ENCODE data around the gene EHD1. TPM values are rescaled to one million over a fixed set of nuclear protein-coding genes. Genes with fewer than 3 reads are reported as not detected.
"Not testable (repeated sequence)": the region's sequence is repeated elsewhere in the genome, so short reads cannot be mapped to it uniquely, and the experiment has no call there.

Gene EHD1
- total RNA-seq, 1 donor from 2014 or later = 61.0 TPM

GRCh38 chr11:64846998-64847666 lies 31.3 kb downstream of the EHD1 start:
- no peaks in the 10 kb centered on the region for H3K27me3 Mint-ChIP-seq (ENCODE audit: unreplicated experiment)
- no peak overlapping the region for H3K4me3 Mint-ChIP-seq (ENCODE audit: unreplicated experiment)
- DNase-seq (ENCODE audit: extremely low spot score, unreplicated experiment) = peak; percentile 96
- H3K9me3 Mint-ChIP-seq (ENCODE audit: unreplicated experiment) = no peaks in the 10 kb centered on the region
- no peaks in the 10 kb centered on the region for H3K36me3 Mint-ChIP-seq (ENCODE audit: unreplicated experiment)
- TF ChIP-seq CTCF (IDR thresholded peaks at IDR 0.05) = peak; percentile 98
- H3K27ac Mint-ChIP-seq (ENCODE audit: unreplicated experiment) = no peak overlapping the region
- H3K4me1 Mint-ChIP-seq (ENCODE audit: unreplicated experiment) = peaks cover 35% of the 10 kb centered on the region

- not testable (repeated sequence) for H3K36me3 Mint-ChIP-seq (ENCODE audit: unreplicated experiment); H3K4me3 Mint-ChIP-seq (ENCODE audit: unreplicated experiment); H3K27me3 Mint-ChIP-seq (ENCODE audit: unreplicated experiment); DNase-seq (ENCODE audit: extremely low spot score, unreplicated experiment); H3K9me3 Mint-ChIP-seq (ENCODE audit: unreplicated experiment); H3K27ac Mint-ChIP-seq (ENCODE audit: unreplicated experiment)
- H3K4me1 Mint-ChIP-seq (ENCODE audit: unreplicated experiment) = peaks cover 28% of the 10 kb centered on the region
Measured at GRCh38 chr11:64845776-64846129, 32.7 kb downstream of the EHD1 start.

GRCh38 chr11:64845129-64845775 lies 33.2 kb downstream of the EHD1 start:
- TF ChIP-seq CTCF (IDR thresholded peaks at IDR 0.05) = no peak
- H3K27me3 Mint-ChIP-seq (ENCODE audit: unreplicated experiment) = no peaks in the 10 kb centered on the region
- peaks cover 25% of the 10 kb centered on the region for H3K4me1 Mint-ChIP-seq (ENCODE audit: unreplicated experiment)
- peak overlapping the region; percentile 29 for H3K4me3 Mint-ChIP-seq (ENCODE audit: unreplicated experiment)
- H3K9me3 Mint-ChIP-seq (ENCODE audit: unreplicated experiment) = no peaks in the 10 kb centered on the region
- no peak for DNase-seq (ENCODE audit: extremely low spot score, unreplicated experiment)
- no peaks in the 10 kb centered on the region for H3K36me3 Mint-ChIP-seq (ENCODE audit: unreplicated experiment)
- H3K27ac Mint-ChIP-seq (ENCODE audit: unreplicated experiment) = no peak overlapping the region

GRCh38 chr11:64844330-64845128 lies 33.9 kb downstream of the EHD1 start, which contains the start of gene CDC42BPG:
TSS of gene CDC42BPG (minus strand) at chr11:64844653. CDS start at chr11:64844569, 84 bp downstream.
- peak; percentile 64 for TF ChIP-seq CTCF (IDR thresholded peaks at IDR 0.05)
- H3K9me3 Mint-ChIP-seq (ENCODE audit: unreplicated experiment) = no peaks in the 10 kb centered on the region
- peak; percentile 90 for DNase-seq (ENCODE audit: extremely low spot score, unreplicated experiment)
- no peaks in the 10 kb centered on the region for H3K27me3 Mint-ChIP-seq (ENCODE audit: unreplicated experiment)
- peak within 1 kb of the TSS; percentile 64 for H3K4me3 Mint-ChIP-seq (ENCODE audit: unreplicated experiment)
- no peak within 1 kb of the TSS for H3K27ac Mint-ChIP-seq (ENCODE audit: unreplicated experiment)
- H3K36me3 Mint-ChIP-seq (ENCODE audit: unreplicated experiment) = no peaks in the 10 kb centered on the region
- peaks cover 23% of the 10 kb centered on the region for H3K4me1 Mint-ChIP-seq (ENCODE audit: unreplicated experiment)

- H3K27ac Mint-ChIP-seq (ENCODE audit: unreplicated experiment) = no peak overlapping the region
Measured at GRCh38 chr11:64843686-64844329, 34.6 kb downstream of the EHD1 start.

More at GRCh38 chr11:64843686-64844329, 34.6 kb downstream of the EHD1 start:
- Mint-ChIP-seq H3K27me3 (ENCODE audit: unreplicated experiment) (no peaks in the 10 kb centered on the region), H3K9me3 (ENCODE audit: unreplicated experiment) (no peaks in the 10 kb centered on the region), H3K4me3 (ENCODE audit: unreplicated experiment) (peak overlapping the region; percentile 64), H3K4me1 (ENCODE audit: unreplicated experiment) (peaks cover 19% of the 10 kb centered on the region), H3K36me3 (ENCODE audit: unreplicated experiment) (no peaks in the 10 kb centered on the region)
- no peak for TF ChIP-seq CTCF (IDR thresholded peaks at IDR 0.05)
- no peak for DNase-seq (ENCODE audit: extremely low spot score, unreplicated experiment)

All from osteocyte (in vitro differentiated cells).